SU-DHL-6 (cell line): ENCODE data around the gene RPIA.
"Not testable (repeated sequence)": the region's sequence is repeated elsewhere in the genome, so short reads cannot be mapped to it uniquely, and the experiment has no call there.

ENCODE experiments used
- H2AFZ ChIP-seq: fragments of 200-600 bp; sonication (generic); 2 replicates; pipeline ENCODE4 v1.6.1; 2014; ENCODE audit warnings: low read depth, mild to moderate bottlenecking, moderate library complexity, mixed read lengths, antibody characterized with exemption, low read length; ENCODE audit not compliant: severe bottlenecking
- H3F3A ChIP-seq: fragments of 200-600 bp; shearing (Covaris generic); 2 replicates; pipeline ENCODE4 v1.6.0; 2016; ENCODE audit warnings: antibody characterized with exemption, mild to moderate bottlenecking; ENCODE audit not compliant: insufficient read depth
- H3K27ac ChIP-seq: fragments of 200-600 bp; sonication (generic); 2 replicates; pipeline ENCODE4 v1.5.1; 2016; ENCODE audit warnings: low read depth, mild to moderate bottlenecking, low read length, moderate library complexity, mixed read lengths
- H3K27me3 ChIP-seq: fragments of 200-600 bp; sonication (generic), shearing (Covaris generic); 2 replicates; pipeline ENCODE4 v1.6.0; 2014; ENCODE audit warnings: mild to moderate bottlenecking, low read length
- H3K36me3 ChIP-seq: fragments of 200-600 bp; sonication (generic); 2 replicates; pipeline ENCODE4 v1.6.1; 2014; ENCODE audit warnings: mild to moderate bottlenecking, low read length, mixed read lengths
- H3K4me2 ChIP-seq: fragments of 300-600, 200-600 bp; shearing (Covaris generic), sonication (generic); 2 replicates; pipeline ENCODE4 v1.6.0; 2014; ENCODE audit warnings: low read length, low read depth, mild to moderate bottlenecking; ENCODE audit not compliant: poor library complexity, severe bottlenecking
- H3K4me3 ChIP-seq: fragments of 200-600 bp; sonication (generic); 2 replicates; pipeline ENCODE4 v1.5.1; 2014; ENCODE audit warnings: antibody characterized with exemption, low read length, mild to moderate bottlenecking, mixed read lengths; ENCODE audit not compliant: insufficient read depth, poor library complexity, severe bottlenecking
- H3K79me2 ChIP-seq: fragments of 200-600 bp; sonication (generic); 2 replicates; pipeline ENCODE4 v1.6.1; 2014; ENCODE audit warnings: mild to moderate bottlenecking, low read length, moderate library complexity; ENCODE audit not compliant: insufficient read depth
- H3K9ac ChIP-seq: fragments of 200-600 bp; sonication (generic); 2 replicates; pipeline ENCODE4 v1.7.0; 2014; ENCODE audit warnings: mild to moderate bottlenecking, low read length
- H3K9me2 ChIP-seq: fragments of 200-600 bp; sonication (generic); replicated peaks from 2 replicates; pipeline ENCODE4 v1.6.1; 2014; ENCODE audit warnings: low read length; ENCODE audit not compliant: insufficient read depth
- H3K9me3 ChIP-seq: fragments of 200-600 bp; sonication (generic); 2 replicates; pipeline ENCODE4 v1.6.1; 2014; ENCODE audit warnings: low read length, mixed read lengths; ENCODE audit not compliant: insufficient read depth
- H4K20me1 ChIP-seq: fragments of 200-600 bp; sonication (generic); 2 replicates; pipeline ENCODE4 v1.6.1; 2014; ENCODE audit warnings: low read depth, mild to moderate bottlenecking, antibody characterized with exemption, low read length, moderate library complexity, mixed read lengths
- EZH2phosphoT487 ChIP-seq: fragments of 200-600 bp; sonication (generic), shearing (Covaris generic); conservative IDR thresholded peaks from 2 replicates; pipeline ENCODE4 v1.6.1; 2018; ENCODE audit warnings: mild to moderate bottlenecking, antibody characterized with exemption, low read length, moderate library complexity, mixed read lengths
- TF ChIP-seq, protein P1 (sequence below): fragments of 200-600 bp; sonication (generic); IDR thresholded peaks from one replicate; pipeline ENCODE4 v1.5.1; 2017; ENCODE audit warnings: antibody characterized with exemption, mild to moderate bottlenecking, low read length, moderate library complexity; ENCODE audit not compliant: insufficient read depth, poor library complexity, severe bottlenecking

RPIA gene

DNA sequence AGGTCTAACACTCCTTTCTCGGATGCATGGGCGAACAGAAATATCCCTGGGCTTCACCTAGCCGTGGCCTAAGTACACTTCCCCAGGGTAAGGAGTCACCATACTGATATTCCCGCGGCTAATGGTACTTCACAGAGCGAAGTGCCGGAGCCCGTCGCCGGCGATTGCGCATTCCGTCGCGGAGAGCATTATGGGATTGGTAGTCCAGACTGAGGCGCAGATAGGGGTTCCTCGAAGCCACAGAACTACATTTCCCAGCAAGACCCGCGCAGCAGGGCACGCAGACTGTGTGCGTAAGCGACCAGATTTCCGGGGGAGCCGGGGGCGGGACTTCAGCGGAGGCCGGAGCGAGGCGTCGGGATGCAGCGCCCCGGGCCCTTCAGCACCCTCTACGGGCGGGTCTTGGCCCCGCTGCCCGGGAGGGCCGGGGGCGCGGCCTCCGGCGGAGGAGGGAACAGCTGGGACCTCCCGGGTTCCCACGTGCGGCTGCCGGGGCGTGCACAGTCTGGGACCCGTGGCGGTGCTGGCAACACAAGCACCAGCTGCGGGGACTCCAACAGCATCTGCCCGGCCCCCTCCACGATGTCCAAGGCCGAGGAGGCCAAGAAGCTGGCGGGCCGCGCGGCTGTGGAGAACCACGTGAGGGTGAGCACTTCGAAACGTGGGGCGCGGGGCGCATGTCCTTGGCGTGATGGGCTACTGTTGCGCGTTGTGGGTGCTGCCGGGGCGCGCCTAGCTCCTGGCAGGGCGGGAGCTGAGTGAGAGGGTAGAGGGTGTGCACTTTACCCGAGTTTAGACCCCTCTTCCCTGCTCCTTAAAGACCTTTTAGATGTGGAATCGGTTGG, at the start of gene RPIA:
Gene RPIA (plus strand): TSS at position 335 of the 845 bp plus-strand sequence. CDS start 26 bp downstream, at position 361.
- Histone ChIP-seq H2AFZ (peak within 1 kb of the TSS; percentile 85), H3K36me3 (no peaks in the 10 kb centered on the region), H3F3A (no peaks in the 10 kb centered on the region), H3K27ac (peak within 1 kb of the TSS; percentile 39), H4K20me1 (no peaks in the 10 kb centered on the region), H3K4me2 (peak within 1 kb of the TSS; percentile 94), H3K79me2 (peaks cover 49% of the 10 kb centered on the region), H3K9me3 (no peaks in the 10 kb centered on the region), H3K9ac (peak within 1 kb of the TSS; percentile 69), H3K9me2 (no peaks in the 10 kb centered on the region), H3K27me3 (no peaks in the 10 kb centered on the region), H3K4me3 (peak within 1 kb of the TSS; percentile 82)
- TF ChIP-seq, protein P1, sequence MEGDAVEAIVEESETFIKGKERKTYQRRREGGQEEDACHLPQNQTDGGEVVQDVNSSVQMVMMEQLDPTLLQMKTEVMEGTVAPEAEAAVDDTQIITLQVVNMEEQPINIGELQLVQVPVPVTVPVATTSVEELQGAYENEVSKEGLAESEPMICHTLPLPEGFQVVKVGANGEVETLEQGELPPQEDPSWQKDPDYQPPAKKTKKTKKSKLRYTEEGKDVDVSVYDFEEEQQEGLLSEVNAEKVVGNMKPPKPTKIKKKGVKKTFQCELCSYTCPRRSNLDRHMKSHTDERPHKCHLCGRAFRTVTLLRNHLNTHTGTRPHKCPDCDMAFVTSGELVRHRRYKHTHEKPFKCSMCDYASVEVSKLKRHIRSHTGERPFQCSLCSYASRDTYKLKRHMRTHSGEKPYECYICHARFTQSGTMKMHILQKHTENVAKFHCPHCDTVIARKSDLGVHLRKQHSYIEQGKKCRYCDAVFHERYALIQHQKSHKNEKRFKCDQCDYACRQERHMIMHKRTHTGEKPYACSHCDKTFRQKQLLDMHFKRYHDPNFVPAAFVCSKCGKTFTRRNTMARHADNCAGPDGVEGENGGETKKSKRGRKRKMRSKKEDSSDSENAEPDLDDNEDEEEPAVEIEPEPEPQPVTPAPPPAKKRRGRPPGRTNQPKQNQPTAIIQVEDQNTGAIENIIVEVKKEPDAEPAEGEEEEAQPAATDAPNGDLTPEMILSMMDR: peak; percentile 46
- TF ChIP-seq EZH2phosphoT487: no peak

DNA sequence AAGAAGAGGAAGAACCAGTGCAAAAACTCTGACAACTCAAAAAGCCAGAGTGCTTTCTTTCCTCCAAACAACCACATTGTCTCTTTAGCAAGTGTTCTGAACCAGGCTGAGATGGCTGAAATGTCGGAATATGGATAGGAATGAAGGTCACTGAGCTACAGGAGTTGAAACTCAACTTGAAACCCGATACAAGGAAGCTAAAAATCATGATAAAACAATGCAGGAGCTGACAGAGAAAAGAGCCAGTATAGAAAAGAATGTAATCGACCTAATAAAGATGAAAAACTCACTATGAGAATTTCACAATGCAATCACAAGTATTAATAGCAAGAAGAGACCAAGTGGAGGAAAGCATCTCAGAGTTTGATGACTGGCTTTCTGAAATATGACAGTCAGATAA, 49.2 kb upstream of the RPIA start:
- Histone ChIP-seq H3K9me3 (no peaks in the 10 kb centered on the region), H3F3A (no peaks in the 10 kb centered on the region), H3K4me2 (no peak overlapping the region), H3K9me2 (no peaks in the 10 kb centered on the region), H2AFZ (no peak overlapping the region), H3K79me2 (no peaks in the 10 kb centered on the region), H3K27me3 (no peaks in the 10 kb centered on the region), H4K20me1 (no peaks in the 10 kb centered on the region), H3K36me3 (no peaks in the 10 kb centered on the region), H3K9ac (no peak overlapping the region), H3K4me3 (no peak overlapping the region), H3K27ac (no peak overlapping the region)
- TF ChIP-seq, protein P1: no peak
- no peak for TF ChIP-seq EZH2phosphoT487

DNA sequence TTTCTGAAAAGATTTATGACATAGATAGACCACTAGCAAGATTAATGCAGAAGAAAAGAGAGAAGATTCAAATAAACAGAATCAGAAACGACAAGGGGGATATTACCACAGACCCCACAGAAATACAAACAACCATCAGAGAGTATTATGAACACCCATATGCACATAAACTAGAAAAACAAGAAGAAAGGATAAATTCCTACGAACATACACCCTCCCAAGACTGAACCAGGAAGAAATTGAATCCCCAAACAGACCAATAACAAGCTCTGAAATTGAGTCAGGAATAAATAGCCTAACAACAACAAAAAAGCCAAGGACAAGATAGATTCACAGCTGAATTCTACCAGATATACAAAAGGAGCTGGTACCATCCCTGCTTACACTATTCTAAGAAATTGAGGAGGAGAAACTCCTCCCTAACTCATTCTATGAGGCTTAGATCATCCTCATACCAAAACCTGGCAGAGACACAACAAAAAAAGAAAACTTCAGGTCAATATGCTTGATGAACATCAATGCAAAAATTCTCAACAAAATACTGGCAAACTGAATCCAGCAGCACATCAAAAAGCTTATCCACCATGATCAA, 46.1 kb upstream of the RPIA start:
- not testable (repeated sequence) for H3K27me3 ChIP-seq, H3K79me2 ChIP-seq, H3K9ac ChIP-seq, H3K4me2 ChIP-seq, H2AFZ ChIP-seq, H3K27ac ChIP-seq, H4K20me1 ChIP-seq, H3F3A ChIP-seq, H3K4me3 ChIP-seq, H3K9me2 ChIP-seq, H3K9me3 ChIP-seq, H3K36me3 ChIP-seq

DNA sequence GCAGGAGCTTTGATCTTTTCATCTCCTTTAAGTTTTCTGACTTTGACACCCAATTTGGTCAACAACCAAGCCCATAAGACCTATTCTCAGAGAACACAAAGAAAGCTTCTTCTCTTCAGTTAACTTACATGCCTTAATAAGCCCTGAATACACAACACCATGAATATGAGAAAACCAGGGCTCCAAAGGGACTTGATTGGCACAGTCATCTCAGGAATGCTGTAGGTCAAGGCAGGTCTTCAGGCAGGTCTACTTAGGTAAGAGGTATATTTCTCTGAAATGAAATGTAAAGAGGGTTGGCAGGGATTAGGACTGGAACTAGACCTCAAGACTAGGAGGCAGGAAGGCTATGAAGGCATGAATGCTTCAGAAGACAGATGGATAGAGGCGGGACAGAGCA, 39.8 kb upstream of the RPIA start:
- TF ChIP-seq, protein P1: no peak
- TF ChIP-seq EZH2phosphoT487: no peak
- no peak overlapping the region for H3K9ac ChIP-seq
- no peak overlapping the region for H3K27ac ChIP-seq
- H3K27me3 ChIP-seq: no peaks in the 10 kb centered on the region
- H3K79me2 ChIP-seq: no peaks in the 10 kb centered on the region
- no peaks in the 10 kb centered on the region for H4K20me1 ChIP-seq
- no peaks in the 10 kb centered on the region for H3K36me3 ChIP-seq
- no peaks in the 10 kb centered on the region for H3K9me2 ChIP-seq
- H3K9me3 ChIP-seq: no peaks in the 10 kb centered on the region
- H2AFZ ChIP-seq: no peak overlapping the region
- no peak overlapping the region for H3K4me2 ChIP-seq
- H3F3A ChIP-seq: no peaks in the 10 kb centered on the region
- no peak overlapping the region for H3K4me3 ChIP-seq
